Choroid plexus epithelial cell (primary cell): Measurements from ENCODE around the gene RFX2.
"Not testable (repeated sequence)": the region's sequence is repeated elsewhere in the genome, so short reads cannot be mapped to it uniquely, and the experiment has no call there.

Experiments used
- DNase-seq: peaks from one replicate; pipeline ENCODE4 v3.0.0-alpha.2; 2010; ENCODE audit warnings: low read depth
- H3K4me3 ChIP-seq: 2 replicates; pipeline ENCODE4 v1.5.1; 2011; ENCODE audit warnings: low read depth, mild to moderate bottlenecking, control low read depth, low read length, moderate library complexity
- TF ChIP-seq, protein P1 (sequence below): conservative IDR thresholded peaks from 2 replicates; pipeline ENCODE4 v1.5.1; 2011; ENCODE audit warnings: low read depth, mild to moderate bottlenecking, control low read depth, inconsistent platforms, low read length, moderate library complexity

Gene RFX2

DNA sequence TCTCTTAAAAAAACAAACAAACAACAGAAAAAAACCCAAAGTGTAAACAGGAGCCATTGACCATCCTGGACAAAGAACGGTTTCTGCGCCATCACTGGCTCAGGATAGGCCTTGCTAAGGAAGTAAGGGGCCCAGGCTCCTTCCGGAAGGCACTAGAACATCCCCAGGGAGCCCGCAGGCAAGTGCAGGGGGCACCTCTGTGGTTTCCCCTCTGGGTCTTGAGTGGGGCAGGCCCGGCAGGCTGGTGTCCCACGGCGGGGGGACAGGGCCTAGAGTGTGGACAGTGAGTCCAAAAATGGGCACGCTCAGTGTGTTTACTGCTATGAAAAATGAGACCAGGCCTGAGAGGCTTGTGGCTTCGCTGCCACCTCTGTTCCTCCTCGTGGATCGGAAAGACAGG, 117.5 kb downstream of the RFX2 start:
- no peak for DNase-seq
- TF ChIP-seq, protein P1, sequence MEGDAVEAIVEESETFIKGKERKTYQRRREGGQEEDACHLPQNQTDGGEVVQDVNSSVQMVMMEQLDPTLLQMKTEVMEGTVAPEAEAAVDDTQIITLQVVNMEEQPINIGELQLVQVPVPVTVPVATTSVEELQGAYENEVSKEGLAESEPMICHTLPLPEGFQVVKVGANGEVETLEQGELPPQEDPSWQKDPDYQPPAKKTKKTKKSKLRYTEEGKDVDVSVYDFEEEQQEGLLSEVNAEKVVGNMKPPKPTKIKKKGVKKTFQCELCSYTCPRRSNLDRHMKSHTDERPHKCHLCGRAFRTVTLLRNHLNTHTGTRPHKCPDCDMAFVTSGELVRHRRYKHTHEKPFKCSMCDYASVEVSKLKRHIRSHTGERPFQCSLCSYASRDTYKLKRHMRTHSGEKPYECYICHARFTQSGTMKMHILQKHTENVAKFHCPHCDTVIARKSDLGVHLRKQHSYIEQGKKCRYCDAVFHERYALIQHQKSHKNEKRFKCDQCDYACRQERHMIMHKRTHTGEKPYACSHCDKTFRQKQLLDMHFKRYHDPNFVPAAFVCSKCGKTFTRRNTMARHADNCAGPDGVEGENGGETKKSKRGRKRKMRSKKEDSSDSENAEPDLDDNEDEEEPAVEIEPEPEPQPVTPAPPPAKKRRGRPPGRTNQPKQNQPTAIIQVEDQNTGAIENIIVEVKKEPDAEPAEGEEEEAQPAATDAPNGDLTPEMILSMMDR = no peak

DNA sequence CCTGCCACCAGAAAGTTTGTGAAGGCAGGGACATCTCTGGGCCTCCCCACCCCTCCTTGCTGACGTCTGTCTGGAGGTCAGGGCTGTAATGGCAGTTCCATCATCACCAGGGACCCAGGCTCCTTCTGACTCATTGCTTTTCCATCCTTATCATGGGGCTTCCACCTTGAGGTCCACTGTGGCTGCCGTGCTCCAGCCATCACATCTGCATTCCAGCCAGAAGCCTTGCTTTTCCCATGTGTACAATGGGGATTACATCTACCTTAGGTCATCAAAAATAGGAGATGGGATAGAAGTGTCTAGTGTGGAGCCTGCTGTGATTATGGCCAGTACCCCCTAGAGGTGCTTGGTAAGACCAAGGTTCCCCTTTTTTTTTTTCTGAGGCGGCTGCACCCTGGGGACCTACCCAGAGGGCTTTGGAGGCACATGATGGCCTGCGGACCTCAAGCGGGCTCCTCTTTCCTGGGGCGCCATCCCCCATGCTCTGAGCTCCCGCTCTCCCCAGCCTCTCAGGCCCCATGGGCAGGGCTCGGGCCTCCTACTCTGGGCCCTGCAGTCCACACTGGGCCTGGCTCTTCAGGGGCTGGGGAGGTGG, 119.0 kb downstream of the RFX2 start:
- no peak for DNase-seq
- no peak overlapping the region for H3K4me3 ChIP-seq
- TF ChIP-seq, protein P1 = no peak

More for the DNA sequence above, 117.5 kb downstream of the RFX2 start:
- no peak overlapping the region for H3K4me3 ChIP-seq

DNA sequence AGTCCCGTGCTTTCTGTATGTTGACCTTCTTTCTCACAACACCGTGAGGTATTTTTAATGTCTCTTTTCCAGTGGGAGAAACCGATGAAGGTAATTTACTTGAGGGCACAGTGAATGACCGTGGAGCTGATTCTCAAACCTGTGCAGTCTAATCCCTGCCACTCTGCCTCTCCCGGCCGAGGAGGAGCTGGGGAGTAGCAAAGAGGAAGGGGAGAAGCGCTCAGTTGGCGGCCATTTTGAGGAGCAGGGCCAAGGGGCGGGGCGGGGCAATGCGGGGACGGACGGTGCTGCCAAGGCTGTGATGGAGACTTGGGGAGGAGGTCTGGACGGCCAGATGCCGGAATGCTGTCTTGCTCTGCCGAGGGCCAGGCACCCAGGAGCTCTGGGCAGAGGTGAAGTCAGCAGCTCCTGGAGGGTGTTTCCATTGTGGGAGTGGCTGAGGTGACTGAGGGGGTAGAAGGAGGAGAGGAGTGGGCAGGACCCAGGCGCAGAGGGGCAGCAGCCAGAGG, 120.0 kb downstream of the RFX2 start:
- no peak overlapping the region for H3K4me3 ChIP-seq
- no peak for DNase-seq
- TF ChIP-seq, protein P1 = no peak

DNA sequence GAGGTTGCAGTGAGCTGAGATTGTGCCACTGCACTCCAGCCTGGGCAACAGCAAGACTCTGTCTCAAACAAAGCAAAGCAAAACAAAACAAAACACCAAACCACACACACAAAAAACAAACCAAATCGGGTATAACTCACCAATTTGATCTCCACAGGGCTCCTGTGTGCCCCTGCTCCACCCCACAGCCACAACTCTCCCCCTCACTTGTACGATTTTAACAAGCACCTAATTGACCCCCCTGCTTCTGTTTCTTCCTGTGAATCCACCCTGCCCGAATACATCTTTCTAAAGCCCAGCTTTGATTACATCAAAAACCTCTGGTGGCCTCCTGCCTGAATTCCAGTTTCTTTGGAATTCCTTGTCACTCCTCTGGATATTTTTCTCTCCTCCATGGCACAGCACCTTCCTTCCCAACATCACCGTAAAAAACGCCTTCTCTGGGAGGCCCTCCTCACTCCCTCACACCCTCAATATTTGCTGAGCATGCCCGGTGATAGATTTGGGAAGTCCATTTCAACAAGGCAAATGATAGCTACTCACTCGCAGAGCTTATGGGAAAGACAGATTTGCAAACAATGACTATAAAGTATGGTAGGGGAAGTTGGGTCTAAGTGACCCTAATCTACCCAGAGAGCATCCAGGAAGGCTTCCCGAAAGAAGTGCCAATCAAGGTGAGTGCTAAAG, 120.8 kb downstream of the RFX2 start:
- TF ChIP-seq, protein P1 = no peak
- DNase-seq = no peak
- H3K4me3 ChIP-seq = no peak overlapping the region

DNA sequence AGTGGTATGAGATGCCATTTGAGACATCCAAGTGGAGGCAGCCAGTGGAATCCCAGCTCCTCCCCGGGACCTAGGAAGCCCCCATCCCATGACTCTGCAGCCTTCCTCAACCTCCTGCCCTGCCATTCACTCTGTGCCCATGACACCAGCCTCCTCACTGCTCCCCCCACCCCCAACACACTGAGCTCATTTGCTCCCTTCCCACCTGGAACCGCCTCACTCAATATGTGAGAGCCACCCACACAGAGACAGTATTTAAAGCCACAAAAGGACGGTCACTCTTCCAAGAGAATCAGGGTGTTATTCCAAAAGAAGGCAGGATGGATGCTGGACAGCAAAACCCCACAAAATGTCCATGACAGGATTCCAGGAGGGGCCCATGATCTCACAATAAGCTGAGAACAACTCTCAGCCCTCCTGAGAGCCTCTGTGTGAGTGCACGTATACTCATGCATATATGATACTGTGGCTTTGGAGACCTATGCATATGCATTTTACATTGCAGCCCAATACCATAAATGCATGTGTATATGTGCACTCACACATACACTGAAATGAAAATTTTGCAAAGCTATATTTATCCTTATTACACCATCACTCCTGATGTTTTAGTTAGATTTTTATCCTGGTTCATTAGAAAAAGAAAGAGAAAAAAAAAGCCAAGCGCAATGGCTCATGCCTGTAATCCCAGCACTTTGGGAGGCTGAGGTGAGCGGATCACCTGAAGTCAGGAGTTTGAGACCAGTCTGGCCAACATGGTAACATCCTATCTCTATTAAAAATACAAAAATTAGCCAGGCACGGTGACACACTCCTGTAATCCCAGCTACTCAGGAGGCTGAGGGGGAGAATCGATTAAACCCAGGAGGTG, 121.5 kb downstream of the RFX2 start:
- H3K4me3 ChIP-seq = no peak overlapping the region
- DNase-seq = peak; percentile 41
- TF ChIP-seq, protein P1 = no peak

DNA sequence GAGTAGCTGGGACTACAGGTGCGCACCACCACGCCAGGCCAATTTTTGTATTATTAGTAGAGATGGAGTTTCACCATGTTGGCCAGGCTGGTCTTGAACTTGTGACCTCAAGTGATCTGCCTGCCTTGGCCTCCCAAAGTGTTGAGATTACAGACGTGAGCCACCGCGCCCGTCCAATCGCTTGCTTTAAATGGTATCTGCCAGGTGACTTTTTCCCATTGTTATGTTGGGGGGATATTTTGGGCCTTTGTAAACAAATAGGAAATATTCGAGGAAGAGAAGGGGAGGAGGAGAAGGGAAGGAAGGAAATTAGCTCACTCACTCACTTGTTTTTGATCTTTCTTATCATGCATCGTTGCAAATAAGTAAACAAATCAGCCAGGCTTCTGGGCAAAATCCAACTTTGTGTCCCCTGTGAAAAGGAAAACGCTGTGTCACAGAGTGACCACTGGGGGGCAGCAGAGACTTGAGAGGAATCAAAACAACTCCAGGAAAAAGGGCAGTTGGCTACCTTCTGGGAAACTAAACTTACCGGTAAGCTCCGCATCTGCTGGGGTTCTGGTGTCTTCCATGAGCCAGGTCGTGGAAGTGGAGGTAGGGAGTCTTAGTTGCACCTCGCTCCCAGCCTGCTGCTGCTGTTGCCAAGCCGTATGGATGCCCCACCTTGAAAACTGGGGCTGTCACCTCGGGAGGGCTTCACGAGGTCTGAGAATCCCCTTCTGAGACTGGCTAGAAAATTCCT, 123.1 kb downstream of the RFX2 start:
- peak; percentile 90 for DNase-seq
- TF ChIP-seq, protein P1 = peak; percentile 93

DNA sequence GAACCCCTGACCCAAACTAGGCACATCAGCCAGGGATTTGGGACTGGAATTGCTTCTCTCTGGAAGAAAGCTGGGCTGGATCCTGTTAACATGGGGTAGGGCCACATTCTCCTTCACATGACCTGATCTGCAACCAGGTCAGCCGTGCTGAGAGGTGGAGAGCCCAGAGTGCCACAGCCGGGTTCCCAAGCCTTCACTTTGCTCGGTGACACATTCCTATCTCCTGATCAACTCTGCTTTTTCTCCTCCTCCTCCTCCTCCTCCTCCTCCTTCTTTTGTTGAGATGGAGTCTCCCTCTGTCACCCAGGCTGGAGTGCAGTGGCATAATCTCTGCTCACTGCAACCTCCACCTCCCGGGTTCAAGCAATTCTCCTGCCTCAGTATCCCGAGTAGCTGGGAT, 124.5 kb downstream of the RFX2 start:
- DNase-seq, H3K4me3 ChIP-seq: not testable (repeated sequence)

More for the DNA sequence above, 123.1 kb downstream of the RFX2 start:
- H3K4me3 ChIP-seq = peak overlapping the region; percentile 41
